ENCODE data around the gene XPA.

XPA gene

GRCh38 chr9:97737429-97737828 lies 40.3 kb upstream of the XPA start:
- no peak overlapping the region for H3K4me3 ChIP-seq (replicated peaks; ENCODE audit: low read depth, low read length)
- TF ChIP-seq CTCF (IDR thresholded peaks at IDR 0.05; ENCODE audit: low read depth, low read length, missing control alignments): no peak

GRCh38 chr9:97735070-97735600 lies 38.0 kb upstream of the XPA start:
- no peak overlapping the region for H3K4me3 ChIP-seq (replicated peaks; ENCODE audit: low read depth, low read length)
- DNase-seq (ENCODE audit: extremely low read depth, low read depth): no peak
- TF ChIP-seq CTCF (IDR thresholded peaks at IDR 0.05; ENCODE audit: low read depth, low read length, missing control alignments): no peak

More at GRCh38 chr9:97737429-97737828, 40.3 kb upstream of the XPA start:
- DNase-seq (ENCODE audit: extremely low read depth, low read depth): no peak

- no peak for TF ChIP-seq CTCF (IDR thresholded peaks at IDR 0.05; ENCODE audit: low read depth, low read length, missing control alignments)
- no peak for DNase-seq (ENCODE audit: extremely low read depth, low read depth)
- no peak overlapping the region for H3K4me3 ChIP-seq (replicated peaks; ENCODE audit: low read depth, low read length)
Measured at GRCh38 chr9:97726716-97727115, 29.6 kb upstream of the XPA start.

GRCh38 chr9:97723819-97724218 lies 26.7 kb upstream of the XPA start:
- TF ChIP-seq CTCF (IDR thresholded peaks at IDR 0.05; ENCODE audit: low read depth, low read length, missing control alignments): no peak
- H3K4me3 ChIP-seq (replicated peaks; ENCODE audit: low read depth, low read length): no peak overlapping the region
- no peak for DNase-seq (ENCODE audit: extremely low read depth, low read depth)

- TF ChIP-seq CTCF (IDR thresholded peaks at IDR 0.05; ENCODE audit: low read depth, low read length, missing control alignments): no peak
- no peak for DNase-seq (ENCODE audit: extremely low read depth, low read depth)
- H3K4me3 ChIP-seq (replicated peaks; ENCODE audit: low read depth, low read length): no peak overlapping the region
Measured at GRCh38 chr9:97722331-97722730, 25.2 kb upstream of the XPA start.

- TF ChIP-seq CTCF (IDR thresholded peaks at IDR 0.05; ENCODE audit: low read depth, low read length, missing control alignments): no peak
- no peak overlapping the region for H3K4me3 ChIP-seq (replicated peaks; ENCODE audit: low read depth, low read length)
- no peak for DNase-seq (ENCODE audit: extremely low read depth, low read depth)
Measured at GRCh38 chr9:97721396-97721795, 24.3 kb upstream of the XPA start.

- H3K4me3 ChIP-seq (replicated peaks; ENCODE audit: low read depth, low read length): no peak overlapping the region
- TF ChIP-seq CTCF (IDR thresholded peaks at IDR 0.05; ENCODE audit: low read depth, low read length, missing control alignments): no peak
- no peak for DNase-seq (ENCODE audit: extremely low read depth, low read depth)
Measured at GRCh38 chr9:97717866-97718265, 20.7 kb upstream of the XPA start.
